SKM-1 (cell line): ENCODE data around the gene PRKAG2.

ENCODE experiments used
- DNase-seq: peaks from one replicate; lab custom pipeline; 2025; ENCODE audit not compliant: unreplicated experiment; lab: John Stamatoyannopoulos, UW

PRKAG2 gene

DNA sequence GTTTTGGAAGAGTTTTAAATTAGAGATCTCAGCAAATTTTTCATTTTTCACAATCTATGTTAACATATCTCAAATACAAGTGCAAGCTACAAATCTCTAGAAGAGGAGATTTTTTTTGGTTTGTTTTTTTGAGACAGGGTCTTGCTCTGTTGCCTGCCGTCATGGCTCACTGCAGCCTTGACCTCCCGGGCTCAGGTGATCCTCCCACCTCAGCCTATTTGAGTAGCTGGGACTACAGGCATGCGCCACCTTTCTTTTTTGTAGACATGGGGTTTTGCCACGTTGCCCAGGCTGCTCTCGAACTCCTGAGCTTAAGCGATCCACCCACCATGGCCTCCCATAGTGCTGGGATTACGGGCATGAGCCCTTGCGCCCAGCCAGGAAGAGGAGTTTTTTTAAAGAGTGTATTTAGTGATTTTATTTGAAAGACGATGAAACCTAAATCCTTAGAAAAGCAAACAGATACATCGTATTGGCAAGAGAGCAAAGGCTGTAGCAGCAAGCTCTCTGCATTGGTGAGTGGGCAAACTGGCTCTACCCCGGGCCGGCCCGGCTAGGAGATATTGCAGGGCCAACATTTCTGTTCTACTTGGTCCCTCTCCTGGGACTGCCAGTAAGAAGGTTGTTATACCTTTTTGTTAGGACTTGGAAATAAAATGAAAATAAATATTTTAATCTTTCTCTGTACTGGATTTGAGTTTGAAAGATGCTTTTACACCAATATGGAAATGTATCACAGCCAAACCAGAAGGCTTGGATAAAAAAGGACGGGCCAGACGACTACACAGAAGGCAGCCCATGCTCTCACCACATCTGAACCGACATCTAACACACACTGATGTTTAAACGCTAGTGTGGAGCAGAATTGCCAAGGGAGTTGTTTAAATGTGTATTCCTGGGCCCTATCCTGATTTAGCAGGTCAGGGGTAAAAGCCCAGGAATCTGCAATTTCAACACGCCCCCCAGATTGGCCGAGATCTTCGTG is 307.7 kb downstream of the PRKAG2 start:
- DNase-seq, result no peak

DNA sequence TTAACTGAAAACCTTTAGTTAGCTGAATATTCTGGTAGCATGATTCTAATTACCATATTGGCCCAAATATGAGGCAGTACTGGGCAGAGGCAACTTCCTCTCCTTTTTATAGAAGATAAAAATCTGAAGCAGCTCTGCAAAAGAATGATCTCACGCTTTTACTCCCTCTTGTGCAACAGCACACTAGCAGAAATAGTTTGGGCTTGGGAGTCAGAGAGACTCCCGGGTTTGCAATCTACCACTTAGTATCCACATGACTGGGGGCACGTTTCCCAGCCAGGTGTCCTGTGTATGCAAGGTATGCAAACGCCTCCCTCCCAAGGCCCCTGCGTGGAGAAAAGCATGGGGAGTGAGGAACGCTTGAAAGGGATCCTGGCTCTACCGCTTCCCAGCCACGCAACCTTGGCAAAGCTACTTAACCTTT is 310.0 kb downstream of the PRKAG2 start:
- peak; percentile 6 for DNase-seq

DNA sequence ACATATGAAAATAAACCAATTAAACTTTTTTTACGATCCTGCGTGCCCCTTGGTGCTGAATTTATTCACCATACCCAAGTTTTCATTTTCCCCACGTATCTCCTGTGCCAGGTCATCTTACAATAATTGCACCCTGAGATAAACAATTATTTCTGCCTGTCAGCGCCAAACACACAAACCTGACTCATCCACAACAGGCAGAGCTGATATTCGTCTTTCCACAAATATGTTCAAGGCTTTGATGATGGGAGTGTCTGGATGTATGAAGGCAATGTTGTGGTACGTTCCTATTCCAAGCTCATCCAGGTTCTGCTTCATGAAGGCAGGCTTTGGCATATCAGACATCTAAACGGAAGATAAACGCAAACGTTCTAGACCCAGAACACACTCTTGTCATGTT is 311.4 kb downstream of the PRKAG2 start:
- no peak for DNase-seq

DNA sequence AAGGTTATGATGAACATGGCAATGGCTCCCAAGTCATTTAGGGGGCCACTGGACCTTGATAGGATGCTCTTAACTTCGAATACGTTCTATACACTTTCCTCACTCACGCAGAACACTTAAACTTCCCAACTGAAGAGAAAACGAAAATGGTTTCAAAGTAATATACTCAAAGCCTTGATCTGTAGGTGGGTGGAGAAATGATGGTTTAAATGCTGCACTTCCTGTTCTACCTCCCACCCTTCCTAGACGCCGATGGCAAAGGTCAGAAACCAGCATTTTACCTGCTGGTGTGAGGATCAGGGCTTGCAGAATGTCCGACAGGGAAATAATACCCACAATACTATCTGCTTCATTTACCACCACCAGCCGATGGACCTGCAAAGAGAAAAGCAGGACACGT is 316.7 kb downstream of the PRKAG2 start:
- no peak for DNase-seq

DNA sequence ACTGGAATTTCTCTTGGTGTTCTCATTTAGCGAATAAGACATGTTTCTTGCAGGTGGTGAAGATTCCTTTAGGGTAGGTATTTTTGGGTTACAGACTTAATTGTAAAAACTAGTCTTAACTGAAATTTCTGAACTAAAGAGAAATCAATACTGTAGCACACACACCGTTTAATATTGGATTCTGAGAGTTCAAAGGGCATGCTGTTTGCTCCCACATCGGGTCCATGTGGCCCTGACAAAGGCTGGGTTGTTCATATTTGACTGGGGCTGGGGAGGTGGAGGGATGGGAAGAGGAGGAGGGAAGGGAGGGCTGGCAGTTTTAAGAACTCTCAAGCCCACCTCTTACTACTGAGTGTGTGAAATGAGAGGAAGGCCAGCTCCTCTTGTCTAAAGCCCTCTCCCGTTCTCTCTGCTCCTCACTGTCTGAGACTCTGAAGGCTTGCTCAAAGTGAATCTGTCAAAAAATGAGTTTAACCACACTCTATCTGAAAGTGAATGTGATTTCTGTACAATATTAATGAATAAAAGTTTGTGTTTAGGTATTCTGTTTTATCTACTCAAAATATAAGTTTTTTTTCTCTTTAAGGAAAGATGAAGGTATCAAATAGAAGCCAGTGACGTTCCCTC is 317.2 kb downstream of the PRKAG2 start:
- DNase-seq, result no peak

DNA sequence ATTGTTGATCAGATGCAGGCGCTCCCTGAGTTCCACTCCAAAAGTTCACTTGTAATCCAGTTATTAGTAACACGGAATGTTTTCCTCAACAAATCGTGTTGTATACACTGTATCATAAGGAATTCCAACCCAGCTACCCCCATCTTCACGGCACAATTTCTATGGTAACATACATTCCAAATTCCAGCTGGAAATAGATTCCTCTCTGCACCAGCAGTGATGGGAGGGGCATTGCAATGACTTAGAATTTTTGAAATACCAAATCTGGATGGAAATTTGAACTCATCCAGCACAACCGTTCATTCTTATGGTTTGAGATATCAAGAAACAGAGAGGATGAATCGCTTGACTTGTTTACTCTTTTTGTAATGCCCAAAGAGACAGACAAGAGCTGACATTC is 318.3 kb downstream of the PRKAG2 start:
- no peak for DNase-seq

DNA sequence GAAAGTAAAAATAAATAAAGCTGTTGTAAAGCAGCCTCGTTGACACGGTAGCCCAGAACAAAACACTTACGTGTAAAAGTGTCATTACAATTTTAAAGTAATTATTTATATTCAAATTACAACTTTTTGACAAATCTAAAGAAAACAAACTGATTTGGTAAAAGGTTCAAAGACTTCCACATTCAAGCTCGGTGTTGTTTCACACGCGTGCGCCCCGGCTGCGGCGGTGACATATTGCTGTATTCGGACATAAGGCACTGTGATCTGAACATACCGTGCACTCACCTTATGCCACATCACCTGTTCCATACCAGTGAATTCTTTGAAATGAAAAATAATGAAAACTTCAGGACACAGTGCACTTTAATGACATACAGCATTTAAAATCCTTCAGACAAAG is 320.3 kb downstream of the PRKAG2 start:
- DNase-seq, result no peak

DNA sequence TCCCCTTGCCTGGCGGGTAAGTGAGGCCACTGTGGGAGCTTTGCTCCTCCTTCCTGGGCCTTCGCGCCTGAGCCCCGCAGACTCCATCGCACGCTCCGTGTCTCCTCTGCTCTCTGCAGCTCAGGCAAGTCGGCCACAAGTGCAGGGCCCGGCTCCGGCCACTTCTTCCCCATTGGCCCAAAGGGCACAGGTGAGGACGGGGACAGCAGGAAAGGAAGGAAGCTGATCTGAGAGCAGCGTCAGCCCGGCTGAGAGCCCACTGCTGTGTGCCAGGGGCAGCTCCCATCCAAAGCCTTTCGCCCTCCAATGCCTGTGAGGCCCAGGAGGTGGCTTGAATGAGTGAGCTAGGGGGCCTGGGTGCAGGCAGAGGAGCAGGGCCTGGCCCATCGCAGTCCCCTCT is 323.6 kb downstream of the PRKAG2 start:
- no peak for DNase-seq

DNA sequence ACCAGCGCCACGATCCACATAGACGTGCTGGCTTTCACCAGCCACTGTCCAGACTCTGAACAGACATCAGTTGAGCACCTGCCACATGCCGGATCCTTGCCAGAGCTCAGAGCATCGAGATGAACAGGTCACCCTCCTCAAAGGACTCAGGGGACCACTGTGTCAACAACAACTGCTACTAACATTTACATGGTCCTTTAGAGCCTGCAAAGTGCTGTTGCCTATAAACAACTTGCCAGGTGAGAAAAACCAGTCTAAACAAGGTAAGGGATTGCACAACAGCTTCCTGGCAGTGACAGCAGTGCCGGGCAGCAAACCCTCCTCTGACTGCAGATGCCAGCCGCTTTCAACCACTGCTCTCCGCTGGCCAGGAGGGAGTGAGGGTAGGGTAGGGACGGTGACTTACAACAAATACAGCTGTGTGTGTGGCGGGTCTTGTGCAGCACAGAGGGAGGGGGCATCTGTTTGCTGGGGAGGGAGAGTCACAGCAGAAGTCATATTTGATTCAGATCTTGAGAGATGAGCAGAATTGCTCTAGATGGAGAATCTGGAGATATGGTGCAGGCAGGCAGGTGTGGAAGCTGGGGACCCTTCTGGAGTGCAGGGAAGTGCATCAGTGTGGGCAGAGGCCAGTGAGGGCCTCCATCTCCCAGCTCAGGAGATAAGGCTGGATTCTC is 324.4 kb downstream of the PRKAG2 start:
- no peak for DNase-seq

DNA sequence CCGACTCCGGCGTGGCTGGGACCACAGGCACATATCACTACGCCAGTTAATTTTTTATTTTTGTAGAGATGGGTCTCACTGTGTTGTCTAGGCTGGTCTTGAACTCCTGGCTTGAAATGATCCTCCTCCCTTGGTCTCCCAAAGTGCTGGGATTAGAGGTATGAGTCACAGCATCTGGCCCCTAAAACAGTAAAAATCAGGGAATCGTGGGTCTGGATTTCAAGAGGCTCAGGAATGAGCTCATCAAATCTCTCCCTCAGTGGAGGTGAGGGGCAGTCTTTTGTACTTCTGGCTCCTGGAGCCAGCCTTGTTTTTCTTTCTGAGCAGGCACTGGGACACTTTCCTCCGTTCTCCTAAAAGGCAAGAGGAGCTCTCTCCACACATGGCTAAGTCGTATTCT is 325.1 kb downstream of the PRKAG2 start:
- no peak for DNase-seq

DNA sequence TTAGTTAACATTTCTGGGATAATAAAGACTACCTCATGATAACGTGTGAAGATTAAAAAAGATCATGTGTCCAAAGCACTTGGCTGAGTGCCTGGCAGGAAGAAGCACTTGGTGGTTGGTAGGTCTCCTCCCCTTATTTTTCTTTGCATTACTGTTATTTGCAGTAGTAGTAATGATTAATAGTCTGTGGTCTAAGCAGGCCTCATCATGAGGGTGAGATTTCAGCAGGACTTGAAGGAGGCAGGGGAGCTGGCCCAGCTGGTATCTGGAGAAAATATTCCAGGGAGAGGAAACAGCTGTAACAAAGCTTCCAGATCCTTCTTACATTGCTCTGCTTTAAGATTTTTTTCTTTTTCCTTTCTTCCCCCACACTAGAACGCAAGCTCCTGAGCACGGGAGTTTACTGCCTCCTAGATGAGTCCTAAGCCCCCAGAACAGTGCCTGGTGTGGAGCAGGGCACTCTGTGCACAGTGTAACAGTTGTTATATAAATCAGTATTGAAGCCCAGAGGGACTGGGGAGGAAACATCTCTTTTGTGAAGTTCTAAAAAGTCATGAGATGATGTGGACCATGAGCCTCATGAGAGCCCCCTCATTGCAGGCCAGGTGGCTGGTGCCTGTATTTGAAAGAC is 326.1 kb downstream of the PRKAG2 start:
- no peak for DNase-seq

DNA sequence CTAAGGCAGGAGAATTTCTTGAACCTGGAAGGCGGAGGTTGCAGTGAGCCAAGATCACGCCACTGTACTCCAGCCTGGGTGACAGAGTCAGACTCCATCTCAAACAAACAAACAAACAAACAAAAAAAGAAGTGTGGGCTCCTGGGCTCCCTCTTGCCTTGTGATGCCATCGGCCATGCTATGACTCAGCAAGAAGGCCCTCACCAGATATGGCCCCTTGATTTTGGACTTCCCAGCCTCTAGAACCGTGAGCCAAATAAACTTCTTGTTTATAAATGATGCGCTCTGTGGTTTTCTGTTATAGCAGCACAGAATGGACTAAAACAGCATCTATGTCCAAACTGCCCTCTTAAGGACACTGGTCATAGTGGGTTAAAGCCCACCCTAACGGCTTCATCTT is 327.3 kb downstream of the PRKAG2 start:
- DNase-seq, result no peak

DNA sequence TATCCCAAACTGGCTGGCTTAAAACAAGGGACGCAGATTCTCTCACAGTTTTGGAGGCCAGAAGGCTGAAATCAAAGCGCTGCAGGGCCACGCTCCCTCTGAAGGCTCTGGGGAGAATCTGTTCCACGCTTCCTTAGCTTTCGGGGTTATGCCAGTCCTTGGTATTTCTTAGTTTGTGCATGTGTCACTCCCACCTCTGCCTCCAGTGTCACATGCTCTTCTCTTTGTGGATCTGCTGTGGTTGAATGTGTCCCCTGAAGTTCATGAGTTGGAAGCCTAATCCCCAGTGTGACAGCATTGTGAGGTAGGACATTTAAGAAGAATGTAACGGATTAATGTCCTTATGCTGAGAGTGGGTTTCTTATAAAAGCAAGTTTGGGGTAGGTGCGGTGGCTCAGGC is 327.8 kb downstream of the PRKAG2 start:
- no peak for DNase-seq

DNA sequence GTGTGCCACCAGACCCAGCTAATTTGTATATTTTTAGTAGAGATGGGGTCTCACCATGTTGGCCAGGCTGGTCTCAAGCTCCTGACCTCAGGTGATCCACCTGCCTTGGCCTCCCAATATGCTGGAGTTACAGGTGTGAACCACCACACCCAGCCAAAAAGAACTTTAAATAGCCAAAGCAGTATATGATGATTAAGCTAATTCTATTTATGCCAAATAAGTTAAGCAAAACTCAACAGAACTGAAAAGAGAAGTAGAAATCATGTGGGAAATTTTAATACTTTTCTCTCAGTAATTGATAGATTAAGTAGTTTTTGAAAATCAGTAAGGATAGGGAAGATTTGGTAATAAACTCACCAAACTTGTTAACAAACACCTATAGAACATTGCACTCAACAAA is 332.7 kb downstream of the PRKAG2 start:
- no peak for DNase-seq

DNA sequence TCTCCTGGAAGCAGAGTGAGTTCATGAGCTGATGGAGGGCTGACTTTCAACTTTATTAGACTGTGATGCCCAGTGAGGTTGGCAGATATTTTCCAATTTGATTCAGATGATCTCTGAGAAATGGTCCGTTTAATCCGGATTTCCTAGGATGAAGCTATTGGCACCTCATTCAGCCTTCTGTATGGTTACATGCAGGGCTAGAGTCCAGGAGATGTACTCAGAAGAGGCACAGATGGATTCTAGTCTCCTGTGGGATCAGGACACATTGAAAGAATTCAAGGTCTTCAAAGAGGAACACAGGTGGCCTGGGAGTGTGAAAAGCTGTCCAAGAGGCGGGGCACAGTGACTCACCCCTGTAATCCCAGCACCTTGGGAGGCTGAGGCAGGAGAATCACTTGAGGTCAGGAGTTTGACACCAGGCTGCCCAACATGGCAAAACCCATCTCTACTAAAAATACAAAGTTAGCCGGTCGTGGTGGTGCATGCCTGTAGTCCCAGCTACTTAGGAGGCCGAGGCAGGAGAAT is 334.2 kb downstream of the PRKAG2 start:
- DNase-seq, result no peak

DNA sequence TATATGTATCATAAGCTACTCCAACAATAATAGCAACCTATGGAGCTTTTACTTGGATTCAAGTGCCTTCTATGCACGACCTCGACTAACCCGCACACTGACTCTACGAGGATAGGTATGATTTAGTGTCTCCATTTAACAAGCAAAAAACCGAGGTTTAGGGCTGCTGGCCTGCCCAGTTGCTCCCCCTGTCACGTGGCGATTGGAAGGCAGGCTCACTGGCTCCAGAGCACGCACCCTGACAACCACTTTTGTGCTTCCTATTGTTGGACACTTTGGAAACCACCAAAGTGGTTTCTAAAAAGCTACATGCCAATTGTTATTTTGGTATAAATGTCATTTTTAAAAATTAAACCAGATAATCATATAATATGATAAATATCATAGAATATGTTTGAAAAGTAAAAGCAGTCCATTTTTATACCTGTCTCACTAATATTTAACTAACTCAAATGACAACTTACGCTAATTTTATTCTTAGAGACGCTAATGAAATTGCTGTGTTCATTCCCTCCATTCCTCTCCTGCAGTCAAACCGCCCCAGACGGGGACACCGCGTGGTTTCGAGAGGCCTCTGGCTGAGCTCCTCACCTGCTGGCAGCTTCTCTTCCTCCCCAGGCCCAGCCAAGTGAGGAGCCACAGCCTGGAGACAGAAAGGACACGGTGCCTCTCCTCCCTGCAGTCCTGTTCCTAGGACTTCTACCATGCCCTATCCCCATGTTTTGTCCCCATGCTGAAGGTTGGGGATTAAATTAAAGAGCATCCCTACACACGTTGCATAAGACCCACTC is 335.0 kb downstream of the PRKAG2 start:
- no peak for DNase-seq

DNA sequence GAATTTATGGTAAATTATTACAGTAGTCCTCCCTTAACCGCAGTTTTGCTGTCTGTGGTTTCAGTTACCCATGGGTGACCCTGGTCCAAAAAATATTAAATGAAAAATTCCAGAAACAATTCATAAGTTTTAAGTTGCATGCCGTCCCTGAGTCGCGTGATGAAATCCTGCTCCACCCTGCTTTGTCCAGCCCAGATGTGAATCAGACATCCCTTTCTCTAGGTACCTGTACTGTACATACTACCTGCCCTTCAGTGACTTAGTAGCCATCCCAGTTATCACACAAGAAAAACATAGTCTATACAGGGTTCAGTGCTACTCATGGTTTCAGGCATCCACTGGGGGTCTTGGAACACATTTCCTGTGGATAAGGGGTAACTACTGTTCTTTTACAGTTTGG is 336.8 kb downstream of the PRKAG2 start:
- DNase-seq, result no peak

DNA sequence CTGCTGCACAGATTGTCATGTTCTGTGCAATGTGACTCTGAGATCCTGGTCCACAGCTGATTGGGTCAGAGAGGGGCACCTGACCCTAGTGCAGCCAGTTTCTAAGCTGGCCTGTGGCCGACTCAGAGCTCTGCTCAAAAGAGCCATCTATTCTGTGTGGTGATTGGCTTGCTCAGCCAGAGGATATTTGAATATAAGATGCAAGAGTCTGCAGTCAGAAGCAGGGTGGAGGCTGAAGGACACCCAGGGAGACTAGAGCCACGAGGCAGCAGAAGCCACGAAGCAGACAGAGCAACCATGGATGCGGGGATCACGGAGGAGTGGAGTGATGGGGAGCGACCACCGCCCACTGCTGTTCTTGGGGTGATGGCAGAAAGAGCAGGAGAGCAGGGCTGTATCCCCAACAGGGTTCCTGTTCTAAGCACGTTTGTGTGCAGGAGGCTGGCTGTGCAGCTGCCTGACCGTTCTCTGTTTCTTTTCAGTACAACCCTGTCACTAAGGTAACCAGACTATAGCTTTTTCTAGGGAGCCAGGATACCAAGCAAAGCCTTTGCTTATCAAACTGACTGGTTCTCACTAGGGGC is 337.7 kb downstream of the PRKAG2 start:
- DNase-seq, result no peak

DNA sequence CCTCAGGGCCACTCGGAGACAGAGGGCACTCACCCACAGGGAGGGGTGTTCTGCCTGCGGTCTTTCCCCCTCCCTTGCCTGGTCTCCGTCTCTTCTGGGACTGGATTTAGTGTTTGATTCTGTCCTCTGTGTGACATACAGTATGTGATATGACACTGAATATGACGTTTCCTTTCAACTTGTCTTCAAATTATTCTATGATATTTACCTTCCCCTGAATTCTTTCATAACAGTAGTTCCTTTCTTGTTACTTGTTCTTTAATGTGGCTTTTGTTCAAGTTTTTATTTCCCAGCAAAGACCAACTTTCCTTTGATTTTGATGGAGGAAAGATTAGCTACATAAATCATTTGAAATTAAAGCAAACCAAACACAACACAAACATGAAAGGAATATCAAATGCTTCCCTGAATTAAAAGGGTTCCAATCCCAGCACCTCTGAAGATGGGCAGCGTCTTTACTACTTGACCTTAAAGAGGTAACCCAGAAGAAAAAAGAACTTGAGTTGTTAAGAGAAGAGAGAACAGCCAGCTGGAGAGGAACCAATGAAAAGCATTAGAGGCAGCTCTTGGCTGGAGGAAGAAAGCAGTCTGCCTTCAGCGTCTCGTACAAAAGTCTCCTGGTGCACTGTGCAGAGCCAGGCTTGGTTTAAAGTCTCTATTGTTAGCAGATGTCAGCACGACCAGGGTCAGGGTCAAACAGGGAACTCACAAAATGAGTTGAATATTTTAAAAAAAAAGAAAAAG is 338.9 kb downstream of the PRKAG2 start:
- no peak for DNase-seq
